ENCODE results near the gene ZFYVE26. TPM values are rescaled to one million over a fixed set of nuclear protein-coding genes. Genes with fewer than 3 reads are reported as not detected.

The ZFYVE26 gene
- total RNA-seq, result 10 to 100 TPM; 21.2 to 22.0 TPM

DNA sequence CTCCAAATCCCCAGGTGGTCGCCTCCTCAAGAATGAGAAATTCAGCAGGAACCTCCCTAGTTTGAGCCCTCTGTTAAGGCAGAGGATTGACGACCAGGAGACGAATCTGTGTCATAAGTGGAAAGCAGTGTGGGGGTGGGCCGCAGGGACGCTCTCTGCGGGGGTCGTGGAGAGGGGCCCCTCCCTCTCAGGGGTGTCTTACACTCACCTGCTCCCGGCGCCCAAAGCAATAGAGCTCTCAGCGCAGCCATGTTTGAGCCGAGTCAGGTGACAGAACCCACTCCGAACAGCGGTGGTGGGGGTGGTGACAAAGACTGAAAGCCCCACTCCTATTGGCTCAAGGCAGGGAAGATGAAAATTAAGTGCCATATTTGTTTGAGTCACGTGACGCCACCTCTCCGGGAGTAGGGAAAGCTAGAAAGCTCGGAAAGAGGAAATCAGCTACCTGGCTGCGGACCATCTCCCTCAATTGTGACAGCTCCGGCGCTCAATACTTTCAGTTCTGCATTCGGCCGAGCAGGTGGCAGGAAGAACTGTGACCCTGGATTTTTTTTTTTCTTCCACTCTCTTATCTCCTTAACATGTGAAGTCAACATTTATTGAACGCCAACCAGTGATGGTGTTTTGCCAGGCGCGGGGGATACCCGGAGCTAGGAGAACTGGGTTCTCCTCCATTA, at the start of gene ZFYVE26:
Gene ZFYVE26, minus strand, starts transcription at position 265 of the 677 bp plus-strand sequence. CDS start 627 bp downstream, outside the sequence.

DNA sequence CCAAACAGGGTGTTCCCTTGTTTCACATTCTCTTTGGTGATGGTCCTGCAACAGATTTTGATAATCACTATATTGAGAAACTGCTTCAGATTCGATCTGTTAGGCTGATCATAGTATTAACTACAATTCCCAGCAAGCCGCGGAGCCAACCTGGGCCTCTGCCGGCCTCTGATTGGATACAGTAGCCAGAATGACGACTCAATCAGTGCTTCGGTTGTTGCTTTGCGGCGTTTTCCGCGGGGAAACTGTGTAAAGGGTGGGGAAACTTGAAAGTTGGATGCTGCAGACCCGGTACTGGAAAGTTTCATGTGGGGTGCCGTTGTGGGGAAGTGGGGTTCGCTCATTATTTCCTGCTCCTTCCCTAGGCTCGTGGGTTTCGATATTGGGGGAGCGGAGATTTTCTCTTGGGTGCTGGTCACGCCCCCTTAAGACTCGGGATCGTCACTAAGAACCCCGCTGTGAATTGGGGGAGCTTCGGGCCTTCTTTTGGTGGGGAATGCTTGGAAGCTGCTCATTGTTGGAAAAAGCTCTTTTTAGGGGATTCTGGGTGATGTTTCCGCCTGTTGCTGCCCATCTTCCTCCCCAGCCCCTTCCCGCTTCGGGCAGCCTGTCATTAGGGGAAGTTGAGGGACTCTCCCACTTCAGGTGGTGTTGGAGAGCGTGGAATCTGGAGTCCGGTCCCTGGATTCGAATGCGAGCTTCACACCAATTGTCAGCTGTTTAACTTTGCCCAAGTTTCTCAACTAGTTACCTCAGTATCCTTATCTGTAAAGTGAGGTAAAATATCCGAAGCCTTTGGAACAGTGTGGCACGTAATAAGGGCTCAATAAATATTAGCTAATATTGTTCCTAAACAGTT, 3.4 kb upstream of the ZFYVE26 start, which contains the start of gene RAD51B:
Gene RAD51B, plus strand, starts transcription at position 217 of the 859 bp plus-strand sequence.

DNA sequence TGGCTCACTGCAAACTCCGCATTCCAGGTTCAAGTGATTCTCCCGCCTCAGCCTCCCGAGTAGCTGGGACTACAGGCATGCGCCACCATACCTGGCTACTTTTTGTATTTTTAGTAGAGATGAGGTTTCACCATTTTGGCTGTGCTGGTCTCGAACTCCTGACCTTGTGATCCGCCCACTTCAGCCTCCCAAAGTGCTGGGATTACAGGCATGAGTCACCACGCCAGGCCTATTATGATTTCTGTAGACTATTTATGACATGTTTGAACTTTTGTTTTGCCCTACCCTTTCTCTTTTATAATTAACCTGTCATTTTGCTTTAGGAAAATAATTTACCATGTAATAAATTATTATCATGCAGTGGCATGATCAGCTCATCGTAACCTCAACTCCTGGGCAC, 114.9 kb downstream of the ZFYVE26 start, which contains the start of gene RDH12:
Gene RDH12, plus strand, starts transcription at position 395 of the 400 bp plus-strand sequence. CDS start 20,757 bp downstream, outside the sequence.

Other genes with a start within 250 kb of the ZFYVE26 start
- 10 to 100 TPM; 18.0 to 18.6 TPM for gene PIGH, start 216.3 kb downstream of the ZFYVE26 start, total RNA-seq
- gene ARG2, start 196.7 kb downstream of the ZFYVE26 start, total RNA-seq, result 1 to 10 TPM; 1.2 to 1.4 TPM
- gene VTI1B, start 142.0 kb downstream of the ZFYVE26 start, total RNA-seq, result 10 to 100 TPM; 58.4 to 64.1 TPM
- gene RDH11, start 120.8 kb downstream of the ZFYVE26 start, total RNA-seq, result 10 to 100 TPM; 45.0 to 48.5 TPM
- gene RDH12, start 114.7 kb downstream of the ZFYVE26 start, total RNA-seq, result not detected
- 10 to 100 TPM; 25.5 to 28.8 TPM for gene RAD51B, start 3.2 kb upstream of the ZFYVE26 start, total RNA-seq